ENCODE data around the gene RAB38.

RAB38 gene

DNA sequence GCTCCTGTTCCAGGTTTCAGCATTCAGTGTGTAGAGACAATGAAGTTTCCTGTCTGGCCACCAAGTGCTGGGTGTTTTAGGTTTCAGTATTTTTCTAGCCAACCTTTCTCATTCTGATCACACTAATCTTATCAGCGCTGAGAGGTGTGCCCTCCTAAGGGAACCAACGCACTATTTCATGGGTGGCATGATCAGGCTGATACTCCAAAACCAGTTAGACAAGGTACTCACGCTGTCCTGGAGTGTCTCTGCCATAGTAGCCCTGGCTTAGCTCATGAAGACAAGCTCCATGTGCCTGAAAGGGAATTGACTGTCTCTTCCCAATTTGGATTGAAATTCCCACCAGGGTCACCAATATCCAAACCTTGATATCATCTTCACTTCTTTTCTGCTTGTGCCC lies 8.0 kb upstream of the RAB38 start:
- TF ChIP-seq, protein P1, sequence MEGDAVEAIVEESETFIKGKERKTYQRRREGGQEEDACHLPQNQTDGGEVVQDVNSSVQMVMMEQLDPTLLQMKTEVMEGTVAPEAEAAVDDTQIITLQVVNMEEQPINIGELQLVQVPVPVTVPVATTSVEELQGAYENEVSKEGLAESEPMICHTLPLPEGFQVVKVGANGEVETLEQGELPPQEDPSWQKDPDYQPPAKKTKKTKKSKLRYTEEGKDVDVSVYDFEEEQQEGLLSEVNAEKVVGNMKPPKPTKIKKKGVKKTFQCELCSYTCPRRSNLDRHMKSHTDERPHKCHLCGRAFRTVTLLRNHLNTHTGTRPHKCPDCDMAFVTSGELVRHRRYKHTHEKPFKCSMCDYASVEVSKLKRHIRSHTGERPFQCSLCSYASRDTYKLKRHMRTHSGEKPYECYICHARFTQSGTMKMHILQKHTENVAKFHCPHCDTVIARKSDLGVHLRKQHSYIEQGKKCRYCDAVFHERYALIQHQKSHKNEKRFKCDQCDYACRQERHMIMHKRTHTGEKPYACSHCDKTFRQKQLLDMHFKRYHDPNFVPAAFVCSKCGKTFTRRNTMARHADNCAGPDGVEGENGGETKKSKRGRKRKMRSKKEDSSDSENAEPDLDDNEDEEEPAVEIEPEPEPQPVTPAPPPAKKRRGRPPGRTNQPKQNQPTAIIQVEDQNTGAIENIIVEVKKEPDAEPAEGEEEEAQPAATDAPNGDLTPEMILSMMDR (conservative IDR thresholded peaks at IDR 0.05) = no peak
- no peak overlapping the region for H3K27ac ChIP-seq

DNA sequence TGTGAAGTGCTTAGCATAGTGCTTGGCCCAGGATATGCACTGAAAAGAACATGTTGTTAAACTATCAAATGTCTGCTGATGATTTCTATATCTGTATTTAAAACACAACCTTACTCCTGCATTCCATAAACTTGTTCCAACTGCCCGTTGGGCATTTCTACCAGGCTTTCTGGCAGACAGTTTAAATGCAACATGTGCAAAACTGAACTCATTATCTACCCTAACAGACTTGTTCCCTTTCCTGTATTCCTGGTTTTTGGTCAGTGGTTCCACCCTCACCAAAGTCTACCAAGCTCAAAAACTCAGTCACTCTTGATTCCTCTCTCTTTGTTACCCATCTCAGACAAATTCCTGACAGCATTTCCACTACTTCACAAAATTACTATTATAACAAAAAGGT lies 6.5 kb upstream of the RAB38 start:
- no peak overlapping the region for H3K27ac ChIP-seq
- TF ChIP-seq, protein P1 (conservative IDR thresholded peaks at IDR 0.05) = no peak

DNA sequence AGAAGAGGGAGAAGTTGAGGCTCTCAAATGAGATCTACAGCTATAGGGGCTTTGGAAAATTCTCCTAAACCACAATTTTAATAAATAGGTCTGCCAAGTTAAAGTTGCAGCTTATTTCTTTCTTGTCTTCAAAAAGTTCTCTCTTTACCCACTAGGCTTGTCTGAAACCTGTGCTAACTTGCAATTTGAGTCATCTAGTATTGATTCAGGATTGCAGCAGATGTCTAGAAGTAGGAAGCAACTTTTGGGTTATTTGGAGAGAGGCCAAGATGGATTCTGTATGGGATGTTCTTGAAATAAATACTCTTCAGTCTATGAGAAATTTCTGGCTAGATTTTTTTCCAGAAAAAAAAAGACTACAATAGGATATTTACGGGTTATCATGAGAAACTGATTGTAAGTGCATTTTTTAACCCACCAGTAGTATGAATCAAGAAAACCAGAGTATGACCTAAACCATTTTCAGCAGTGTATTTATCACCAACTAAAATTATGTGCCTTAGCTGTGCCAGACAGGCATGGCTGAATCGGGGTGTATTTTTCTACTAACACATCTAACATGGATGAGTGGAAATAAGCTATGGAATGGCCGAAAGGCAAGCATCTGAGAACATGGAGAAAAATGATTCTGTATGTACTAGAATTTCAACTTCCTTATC lies 4.9 kb upstream of the RAB38 start:
- TF ChIP-seq, protein P1 (conservative IDR thresholded peaks at IDR 0.05) = no peak
- no peak overlapping the region for H3K27ac ChIP-seq

DNA sequence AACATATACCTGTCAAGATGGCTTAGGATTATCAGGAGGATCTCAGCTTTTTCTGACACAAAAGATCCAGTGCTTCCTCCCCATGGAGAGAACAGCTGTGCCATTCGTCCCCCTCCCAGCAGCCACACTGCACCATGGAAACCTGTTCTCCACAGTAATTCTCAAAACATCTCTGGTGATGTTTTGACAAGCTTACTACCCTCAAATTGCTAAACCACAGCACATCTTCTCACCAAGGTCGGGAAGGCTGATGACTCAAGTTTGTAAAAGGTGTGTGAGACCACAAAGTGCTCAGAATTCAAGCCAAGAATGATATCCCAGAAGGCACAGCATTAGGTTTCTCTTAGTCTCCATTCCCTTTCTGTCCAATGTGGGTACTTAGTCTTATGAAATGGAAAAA lies 3.9 kb upstream of the RAB38 start:
- TF ChIP-seq, protein P1 (conservative IDR thresholded peaks at IDR 0.05) = no peak
- H3K27ac ChIP-seq = no peak overlapping the region

DNA sequence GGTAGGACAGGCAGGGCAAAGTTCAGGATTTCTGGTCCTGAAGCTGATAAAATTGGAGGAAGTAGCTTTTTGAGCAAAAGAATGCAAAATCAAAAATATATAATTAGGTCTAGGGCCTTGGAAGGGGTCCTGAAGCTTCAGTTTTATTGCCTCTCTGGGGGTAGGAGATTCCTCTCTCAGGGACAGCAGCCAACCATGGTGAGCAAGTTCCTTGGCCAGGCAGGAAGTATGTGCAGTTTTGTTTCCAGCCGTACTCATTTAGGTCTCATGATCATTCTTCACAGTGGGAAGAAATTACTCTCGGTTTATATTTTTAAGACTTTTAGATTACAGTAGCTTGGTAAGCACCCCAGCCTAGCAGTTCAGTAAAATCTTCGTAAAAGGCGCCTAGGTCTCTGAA lies 2.9 kb upstream of the RAB38 start:
- TF ChIP-seq, protein P1 (conservative IDR thresholded peaks at IDR 0.05) = no peak
- H3K27ac ChIP-seq = no peak overlapping the region

DNA sequence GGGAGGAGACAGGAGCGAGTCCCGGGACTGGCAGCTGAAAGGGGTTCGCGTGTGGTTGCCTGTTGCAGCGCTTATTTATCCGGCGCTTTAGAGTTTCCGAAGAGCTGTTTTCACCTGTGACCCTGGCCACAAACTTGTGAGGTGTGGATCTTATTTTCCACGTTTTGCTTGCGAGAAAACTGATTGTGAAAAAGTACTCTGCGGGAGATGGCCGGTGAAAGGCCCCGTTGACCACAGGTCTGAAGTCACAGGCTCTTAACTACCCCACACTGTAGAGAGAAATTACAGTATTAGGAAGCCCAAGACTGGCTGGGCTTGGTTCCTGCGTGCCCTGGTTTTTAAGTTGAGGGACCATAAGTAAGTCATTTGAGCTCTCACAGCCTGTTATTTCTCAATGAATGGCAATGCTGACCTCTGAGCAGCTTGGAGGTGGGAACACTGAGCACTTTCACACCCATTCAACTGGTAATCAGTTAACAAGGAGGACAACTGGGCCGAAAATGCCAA lies 379 bp upstream of the RAB38 start:
- H3K27ac ChIP-seq = no peak overlapping the region
- TF ChIP-seq, protein P1 (conservative IDR thresholded peaks at IDR 0.05) = no peak

DNA sequence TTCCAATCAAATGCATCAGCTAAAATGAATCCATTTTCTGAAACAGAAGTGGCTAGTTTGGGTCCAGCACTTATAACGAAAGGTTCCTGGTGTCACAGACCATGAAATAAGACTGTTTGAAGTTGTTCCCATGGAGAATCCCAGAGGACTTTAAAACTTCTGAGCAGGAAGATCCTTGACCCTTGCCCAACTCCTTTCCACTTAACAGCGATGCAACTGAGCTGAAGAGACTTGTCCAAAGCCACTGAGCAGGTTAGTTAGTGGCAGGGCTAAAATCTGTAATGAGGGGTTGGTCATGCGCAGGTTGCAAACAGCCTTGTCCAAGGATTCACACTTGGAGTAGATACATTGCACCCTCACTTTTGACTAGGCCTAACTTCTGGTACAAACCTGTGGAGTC lies 1.3 kb downstream of the RAB38 start:
- TF ChIP-seq, protein P1 (conservative IDR thresholded peaks at IDR 0.05) = no peak
- no peak overlapping the region for H3K27ac ChIP-seq
